Epithelial cell of prostate (primary cell): ENCODE results near the gene FSCN2.

Experiments
- DNase-seq: peaks from one replicate; pipeline ENCODE4 v3.0.0-alpha.2; 2011; ENCODE audit warnings: low read depth, low spot score
- H3K27ac ChIP-seq: fragments of 450-650 bp; 2 replicates; pipeline ENCODE4 v1.5.1; 2017; ENCODE audit warnings: mild to moderate bottlenecking

Gene FSCN2

GRCh38 chr17:81552244-81553017 lies 24.3 kb downstream of the FSCN2 start, which contains the start of gene FAAP100:
Gene FAAP100, minus strand, starts transcription at chr17:81552353. Its CDS starts 23 bp downstream, at chr17:81552330.
- peak within 1 kb of the TSS; percentile 78 for H3K27ac ChIP-seq
- DNase-seq, result peak; percentile 27

GRCh38 chr17:81553018-81553615 lies 24.9 kb downstream of the FSCN2 start:
- peak; percentile 43 for DNase-seq
- peak overlapping the region; percentile 78 for H3K27ac ChIP-seq

DNA sequence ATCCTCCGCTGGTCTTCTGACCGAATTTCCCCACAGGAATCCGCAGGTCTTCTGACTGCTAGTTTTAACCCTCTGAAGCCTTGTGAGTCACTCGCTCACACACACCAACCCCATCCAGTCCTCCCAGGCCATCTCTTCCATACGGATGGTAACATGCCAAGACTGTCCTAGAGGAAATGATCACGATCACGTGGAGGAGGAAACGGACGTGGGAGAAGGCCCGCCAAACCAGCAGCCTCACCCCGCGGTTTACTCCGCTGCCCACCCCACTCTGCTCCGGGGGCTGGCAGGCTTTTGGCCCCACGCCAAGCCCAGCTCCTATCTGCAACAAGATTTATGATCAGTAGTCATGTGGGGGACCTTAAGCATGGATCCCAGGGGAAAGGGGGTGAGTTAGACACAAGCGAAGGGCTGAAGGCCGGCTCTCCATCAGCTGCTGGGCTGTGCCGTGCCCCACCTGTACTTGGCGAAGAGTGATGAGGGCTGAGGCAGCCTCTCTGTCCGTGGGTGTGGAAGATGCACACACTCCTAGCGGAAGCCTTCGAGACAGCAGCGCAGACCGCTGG lies 25.5 kb downstream of the FSCN2 start:
- H3K27ac ChIP-seq, result peak overlapping the region; percentile 78
- peak; percentile 49 for DNase-seq

- no peak overlapping the region for H3K27ac ChIP-seq
- no peak for DNase-seq
Measured at GRCh38 chr17:81556175-81556691, 28.1 kb downstream of the FSCN2 start.

GRCh38 chr17:81556863-81557262 lies 28.7 kb downstream of the FSCN2 start:
- no peak overlapping the region for H3K27ac ChIP-seq
- no peak for DNase-seq

DNA sequence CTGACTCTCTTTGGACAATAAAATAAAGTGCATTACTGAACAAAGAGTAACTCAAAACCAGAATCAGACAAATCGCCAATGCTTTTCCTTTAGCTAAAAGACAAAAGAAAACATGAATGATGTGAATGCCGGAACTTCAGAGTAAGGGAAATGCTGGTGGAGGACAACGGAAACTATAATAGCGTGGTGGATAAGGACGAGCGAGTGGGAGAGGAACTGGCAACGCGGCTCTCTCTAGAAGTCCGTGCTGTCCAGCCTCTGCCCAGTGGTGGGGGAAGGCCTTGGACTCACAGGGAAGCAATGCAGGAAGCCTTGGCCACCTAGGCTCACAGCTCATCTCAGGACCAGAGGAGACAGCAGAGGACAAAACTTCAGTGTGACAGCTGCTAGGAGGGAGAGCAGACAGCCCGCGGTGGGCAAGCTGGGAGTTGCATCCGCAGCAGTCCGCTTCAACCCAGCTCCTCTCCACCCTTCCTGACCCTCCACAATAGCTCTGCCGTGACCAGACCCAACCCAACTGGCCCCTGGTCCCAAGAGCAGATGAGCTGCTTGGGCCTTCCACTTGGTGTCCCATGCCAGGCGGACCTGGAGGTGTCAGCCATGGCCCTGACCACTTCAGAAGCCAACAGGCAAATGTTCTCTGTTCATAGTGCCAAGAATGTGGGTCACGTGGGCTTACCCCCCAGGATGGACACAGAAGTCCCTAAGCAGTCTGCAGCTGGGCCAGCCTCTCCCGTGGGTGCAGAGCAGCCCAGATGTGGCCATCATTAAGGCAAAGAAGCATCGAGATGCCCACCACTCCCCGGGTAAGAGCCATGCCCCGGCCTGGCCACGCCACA lies 29.3 kb downstream of the FSCN2 start:
- no peak overlapping the region for H3K27ac ChIP-seq
- DNase-seq, result no peak

GRCh38 chr17:81558115-81558468 lies 29.9 kb downstream of the FSCN2 start:
- no peak for DNase-seq
- H3K27ac ChIP-seq, result no peak overlapping the region

- DNase-seq, result no peak
- no peak overlapping the region for H3K27ac ChIP-seq
Measured at GRCh38 chr17:81558941-81559806, 31.0 kb downstream of the FSCN2 start.

DNA sequence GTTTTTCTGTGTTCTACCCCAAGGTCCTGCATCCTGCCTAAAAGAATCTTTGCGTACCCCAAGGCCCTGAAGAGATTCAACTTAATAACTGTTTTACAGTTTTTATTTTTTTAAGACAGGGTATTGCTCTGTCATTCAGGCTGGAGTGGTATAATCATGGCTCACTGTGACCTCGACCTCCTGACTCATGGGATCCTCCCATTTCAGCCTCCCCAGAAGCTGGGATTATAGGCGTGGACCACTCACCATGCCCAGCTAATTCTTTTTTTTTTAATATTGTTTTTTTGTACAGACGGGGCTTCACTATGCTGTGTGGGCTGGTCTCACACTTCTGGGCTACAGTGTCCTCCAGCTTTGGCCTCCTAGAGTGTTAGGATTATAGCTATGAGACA lies 33.3 kb downstream of the FSCN2 start:
- DNase-seq, result no peak

GRCh38 chr17:81563861-81564586 lies 35.8 kb downstream of the FSCN2 start:
- no peak for DNase-seq
- no peak overlapping the region for H3K27ac ChIP-seq

More for the DNA sequence above, 33.3 kb downstream of the FSCN2 start:
- H3K27ac ChIP-seq, result no peak overlapping the region

- no peak overlapping the region for H3K27ac ChIP-seq
- no peak for DNase-seq
Measured at GRCh38 chr17:81564778-81565177, 36.6 kb downstream of the FSCN2 start.

DNA sequence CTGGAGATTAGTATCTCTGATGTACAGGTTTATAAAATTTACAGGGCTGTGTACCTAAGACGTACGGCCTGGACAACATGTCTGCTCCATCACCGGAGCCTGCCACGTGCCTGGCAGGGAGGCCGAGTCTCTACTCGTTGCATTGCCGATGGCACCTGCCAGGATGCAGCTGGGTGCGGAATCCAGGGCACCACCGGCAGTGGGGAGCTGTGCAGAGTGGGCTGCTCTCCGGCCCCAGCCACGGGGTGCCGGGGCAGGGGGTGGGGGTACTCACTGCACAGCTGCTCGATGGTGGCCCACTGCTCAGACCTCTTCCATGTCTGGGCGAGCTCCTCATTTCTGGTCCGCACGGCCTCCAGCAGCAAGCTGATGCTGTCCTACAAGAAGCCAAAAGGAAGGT lies 37.1 kb downstream of the FSCN2 start:
- no peak overlapping the region for H3K27ac ChIP-seq
- DNase-seq, result no peak

GRCh38 chr17:81566461-81567126 lies 38.4 kb downstream of the FSCN2 start:
- H3K27ac ChIP-seq, result peak overlapping the region; percentile 82
- DNase-seq, result peak; percentile 48

DNA sequence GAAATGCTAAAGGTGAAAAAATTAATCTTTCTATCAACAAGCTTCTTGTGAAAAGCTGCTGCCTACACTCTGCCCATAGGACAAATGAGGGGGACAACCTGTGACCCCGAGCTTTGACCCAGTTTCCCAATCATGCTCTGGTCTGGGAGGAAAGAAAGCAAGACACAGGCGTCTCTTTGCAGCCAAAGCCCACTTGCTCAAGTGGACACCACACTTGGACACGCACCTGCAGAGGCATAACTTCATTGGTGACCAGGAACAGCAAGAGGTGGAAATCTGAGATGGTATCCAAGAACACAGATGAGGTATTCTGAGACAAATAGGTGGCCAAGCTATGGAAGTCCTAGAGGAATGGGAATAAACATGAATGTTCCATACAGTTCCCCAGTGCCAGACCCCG lies 39.0 kb downstream of the FSCN2 start:
- DNase-seq, result no peak

DNA sequence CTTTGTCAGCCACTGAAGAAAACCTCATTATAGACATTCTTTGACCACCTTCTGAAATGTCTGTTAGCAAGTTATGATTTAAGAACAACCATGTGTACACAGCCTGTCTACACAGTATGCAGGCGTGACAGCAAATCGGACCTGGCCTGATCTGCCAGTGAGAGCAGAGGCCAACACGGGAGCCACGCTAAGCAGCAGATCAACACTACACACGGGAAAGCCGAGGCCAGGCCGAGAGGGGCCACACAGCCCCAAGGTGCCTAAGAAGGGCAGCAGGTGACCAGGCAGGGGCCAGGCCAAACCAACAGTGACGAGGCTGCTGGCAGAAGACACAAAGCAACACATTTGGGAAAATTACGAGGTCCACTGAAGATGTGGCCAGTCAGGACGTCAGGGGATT lies 40.2 kb downstream of the FSCN2 start:
- no peak overlapping the region for H3K27ac ChIP-seq
- no peak for DNase-seq

More for the DNA sequence above, 39.0 kb downstream of the FSCN2 start:
- peak overlapping the region; percentile 82 for H3K27ac ChIP-seq

- H3K27ac ChIP-seq, result no peak overlapping the region
- no peak for DNase-seq
Measured at GRCh38 chr17:81569986-81570514, 41.9 kb downstream of the FSCN2 start.

GRCh38 chr17:81570964-81571363 lies 42.8 kb downstream of the FSCN2 start:
- no peak overlapping the region for H3K27ac ChIP-seq
- no peak for DNase-seq

DNA sequence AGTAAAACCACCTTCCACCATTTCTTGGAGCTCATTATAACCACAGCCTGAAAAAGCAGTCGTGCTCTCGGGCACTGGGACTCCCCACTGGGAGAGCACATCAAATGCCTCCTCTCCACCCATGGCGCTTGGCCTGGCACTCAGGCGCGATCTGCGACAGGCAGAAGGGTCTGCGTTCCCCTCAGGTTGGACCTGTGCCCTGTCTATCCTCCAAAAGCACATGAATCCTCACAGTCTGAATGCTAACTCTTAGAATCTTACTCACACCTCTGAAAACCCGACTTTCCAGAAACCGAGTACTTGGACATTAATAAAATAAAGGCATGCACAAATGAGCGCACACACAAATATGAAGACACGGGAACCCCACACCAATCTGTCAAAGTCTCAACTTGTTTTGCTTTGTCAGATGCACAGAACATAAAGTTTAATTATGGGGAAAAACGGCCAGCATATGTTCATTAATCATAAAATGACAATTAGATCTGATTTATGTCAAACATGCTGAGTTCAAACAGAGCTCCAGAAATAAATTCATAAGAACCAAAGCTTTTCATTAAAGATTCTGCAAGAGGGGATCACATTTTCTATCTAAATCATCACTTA lies 44.5 kb downstream of the FSCN2 start:
- no peak overlapping the region for H3K27ac ChIP-seq
- no peak for DNase-seq
